Heart left ventricle (tissue), 13 donors: ENCODE results near the gene GSG1L.

Experiments
- POLR2A ChIP-seq, 2 donors: fragments of 450-650 bp; IDR thresholded peaks; one replicate each; pipeline ENCODE4 v1.6.1; 2017; ENCODE audit warnings: antibody characterized with exemption in 2 of 2, mild to moderate bottlenecking in 2 of 2, moderate library complexity in 2 of 2
- TF ChIP-seq, protein P1 (sequence below), 12 donors: fragments of 200-600 bp; sonication (generic) in 4 of 12; IDR thresholded peaks; one replicate each; pipeline versions ENCODE4 v1.5.0 to v1.8.0; 2018 to 2022; ENCODE audit warnings: antibody characterized with exemption in 12 of 12, mild to moderate bottlenecking in 5 of 12
- donor health status: ischemic (EF 13 %, LVEDD 7.1; RV severe dilation, severe dysfunction).
- donor health status: DM: no; HTN: yes; CAD: no.
- donor health status: DM: no; HTN: no; CAD: no.
- donor health status: ischemic (EF 25% LVEDD 6.9; RV normal size, moderate dysfunction).
- donor health status: ischemic (EF 25% LVEDD 5.7; RV mildly dilated, moderate dysfunction).
- donor health status: ischemic (EF 35%, LVEDD 5.7; RV mildly dilated, moderate dysfunction).
- donor health status: nonischemic (EF 11% LVEDD 7.7; RV severe dilation, severe dysfunction).
- donor health status: DM: yes; HTN: yes; CAD: no.
- donor health status: PGD.
- donor health status: ischemic (EF 29% LVEDD 5.4; RV normal size, mild dysfunction).
- donor health status: nonischemic (EF 23%, LVEDD 6.1; RV moderate dilation, normal function).

DNA sequence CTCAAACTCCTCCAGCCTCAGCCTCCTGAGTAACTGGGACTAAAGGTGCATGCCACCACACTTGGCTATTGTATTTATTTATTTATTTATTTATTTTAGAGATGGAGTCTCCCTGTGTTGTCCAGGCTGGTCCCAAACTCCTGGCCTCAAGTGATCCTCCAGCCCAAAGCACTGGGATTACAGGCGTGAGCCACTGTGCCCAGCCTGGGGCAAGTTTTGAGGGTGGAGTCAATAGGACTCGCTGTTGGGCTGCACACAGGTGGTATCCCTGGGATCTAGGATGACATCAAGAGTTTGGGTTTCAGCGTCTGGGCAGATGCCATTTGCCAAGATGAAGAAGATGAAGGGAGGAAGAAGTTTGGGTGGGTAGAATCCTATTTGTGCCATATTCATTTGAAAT, 213.9 kb downstream of the GSG1L start:
- TF ChIP-seq, protein P1, sequence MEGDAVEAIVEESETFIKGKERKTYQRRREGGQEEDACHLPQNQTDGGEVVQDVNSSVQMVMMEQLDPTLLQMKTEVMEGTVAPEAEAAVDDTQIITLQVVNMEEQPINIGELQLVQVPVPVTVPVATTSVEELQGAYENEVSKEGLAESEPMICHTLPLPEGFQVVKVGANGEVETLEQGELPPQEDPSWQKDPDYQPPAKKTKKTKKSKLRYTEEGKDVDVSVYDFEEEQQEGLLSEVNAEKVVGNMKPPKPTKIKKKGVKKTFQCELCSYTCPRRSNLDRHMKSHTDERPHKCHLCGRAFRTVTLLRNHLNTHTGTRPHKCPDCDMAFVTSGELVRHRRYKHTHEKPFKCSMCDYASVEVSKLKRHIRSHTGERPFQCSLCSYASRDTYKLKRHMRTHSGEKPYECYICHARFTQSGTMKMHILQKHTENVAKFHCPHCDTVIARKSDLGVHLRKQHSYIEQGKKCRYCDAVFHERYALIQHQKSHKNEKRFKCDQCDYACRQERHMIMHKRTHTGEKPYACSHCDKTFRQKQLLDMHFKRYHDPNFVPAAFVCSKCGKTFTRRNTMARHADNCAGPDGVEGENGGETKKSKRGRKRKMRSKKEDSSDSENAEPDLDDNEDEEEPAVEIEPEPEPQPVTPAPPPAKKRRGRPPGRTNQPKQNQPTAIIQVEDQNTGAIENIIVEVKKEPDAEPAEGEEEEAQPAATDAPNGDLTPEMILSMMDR (IDR thresholded peaks at IDR 0.05): no peak
- TF ChIP-seq POLR2A (IDR thresholded peaks at IDR 0.05): no peak
